ENCODE measurements around the gene NRN1L. TPM values are rescaled to one million over a fixed set of nuclear protein-coding genes. Genes with fewer than 3 reads are reported as not detected.
"Not testable (repeated sequence)": the region's sequence is repeated elsewhere in the genome, so short reads cannot be mapped to it uniquely, and the experiment has no call there.

The NRN1L gene
- total RNA-seq, 1 experiment from 2014 or later = 1.4 TPM

DNA sequence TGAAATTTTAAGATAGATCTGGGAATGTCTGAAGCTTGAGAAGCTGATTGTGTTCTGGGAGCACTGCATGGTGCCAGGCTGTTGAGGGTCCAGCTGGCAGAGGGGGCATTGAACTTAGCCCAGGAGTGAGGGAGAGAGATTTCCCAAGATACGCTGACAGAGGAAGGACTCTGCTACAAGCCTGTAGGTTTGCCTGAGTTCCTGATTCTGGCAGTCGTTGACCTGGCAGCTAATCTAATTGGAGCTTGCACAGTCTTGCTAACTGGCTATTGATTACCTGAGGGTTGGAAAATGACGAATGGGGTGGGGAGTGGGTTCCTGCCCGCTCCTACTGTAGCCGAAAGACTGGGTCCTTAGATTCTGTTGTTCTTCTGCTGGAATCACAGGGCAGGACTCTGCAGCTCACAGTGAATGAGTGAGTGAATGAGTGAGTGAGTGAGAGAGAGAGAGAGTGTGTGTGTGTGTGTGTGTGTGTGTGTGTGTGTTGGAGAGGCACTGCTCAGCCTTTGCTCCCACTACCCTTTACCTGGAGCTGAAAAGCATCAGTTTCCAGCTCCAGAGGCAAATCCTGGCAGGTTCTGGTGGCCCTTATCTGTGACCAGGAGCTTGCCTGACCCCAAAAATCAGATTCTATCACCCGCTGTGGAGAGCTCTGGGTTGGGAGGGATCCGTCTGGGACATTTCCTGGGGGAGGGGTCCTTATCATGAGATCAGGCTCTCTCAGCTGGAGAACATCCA, 30.2 kb downstream of the NRN1L start (continued):
- TF ChIP-seq, protein P1, sequence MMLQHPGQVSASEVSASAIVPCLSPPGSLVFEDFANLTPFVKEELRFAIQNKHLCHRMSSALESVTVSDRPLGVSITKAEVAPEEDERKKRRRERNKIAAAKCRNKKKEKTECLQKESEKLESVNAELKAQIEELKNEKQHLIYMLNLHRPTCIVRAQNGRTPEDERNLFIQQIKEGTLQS (IDR thresholded peaks at IDR 0.05) = no peak
- TF ChIP-seq ZNF274 (IDR thresholded peaks at IDR 0.05; ENCODE audit: low read depth, low read length) (no peak), EZH2 (IDR thresholded peaks at IDR 0.05) (no peak), ZFX (IDR thresholded peaks at IDR 0.05) (no peak)

DNA sequence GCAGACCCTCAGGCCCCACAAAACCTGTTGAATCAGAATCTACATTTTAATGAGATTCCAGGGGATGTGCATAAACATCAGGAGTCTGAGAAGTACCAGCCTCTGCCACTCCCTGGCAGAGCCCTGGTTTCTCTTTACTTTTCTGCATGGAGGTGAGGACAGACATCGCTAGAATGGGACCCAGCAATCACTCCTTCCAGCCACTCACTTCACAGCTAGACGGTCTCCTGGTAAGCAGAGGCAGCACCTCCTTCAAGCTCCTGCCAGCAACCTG, 30.7 kb downstream of the NRN1L start:
- H3K9me2 ChIP-seq (ENCODE audit: insufficient read depth); CTCF ChIA-PET; POLR2A ChIA-PET; H3K9ac ChIP-seq (ENCODE audit: low read length); intact Hi-C loops (cut with micrococcal nuclease); H4K20me1 ChIP-seq (ENCODE audit: insufficient read depth); H3K4me3 ChIP-seq (replicated peaks in 1 of 2; ENCODE audit: low read depth in 1 of 2, low read length in 2 of 2); H3K27me3 ChIP-seq (ENCODE audit: insufficient read depth, low read length); H3K9me3 ChIP-seq (ENCODE audit: control insufficient read depth in 1 of 2, insufficient read depth in 1 of 2, low read depth in 1 of 2, low read length in 2 of 2); H3K79me2 ChIP-seq (ENCODE audit: insufficient read depth, low read length); RAD21 ChIA-PET (ENCODE audit: low non-redundant PET in 1 of 2, low total read pairs in 2 of 2, uncharacterized antibody in 2 of 2, unreplicated experiment in 2 of 2); H3K36me3 ChIP-seq (ENCODE audit: control insufficient read depth in 1 of 2, insufficient read depth in 2 of 2, low read length in 2 of 2); DNase-seq (ENCODE audit: low read depth, low spot score); H2AFZ ChIP-seq (ENCODE audit: low read depth, low read length, poor library complexity, severe bottlenecking); H3K27ac ChIP-seq (ENCODE audit: low read depth, low read length); ATAC-seq; BruUV-seq (replicated peaks); H3K4me2 ChIP-seq (ENCODE audit: low read length): not testable (repeated sequence)
- peaks cover 12 to 16% of the 10 kb centered on the region in 2 experiments for H3K4me1 ChIP-seq (ENCODE audit: control insufficient read depth in 1 of 2, insufficient read depth in 2 of 2, low read length in 2 of 2)

DNA sequence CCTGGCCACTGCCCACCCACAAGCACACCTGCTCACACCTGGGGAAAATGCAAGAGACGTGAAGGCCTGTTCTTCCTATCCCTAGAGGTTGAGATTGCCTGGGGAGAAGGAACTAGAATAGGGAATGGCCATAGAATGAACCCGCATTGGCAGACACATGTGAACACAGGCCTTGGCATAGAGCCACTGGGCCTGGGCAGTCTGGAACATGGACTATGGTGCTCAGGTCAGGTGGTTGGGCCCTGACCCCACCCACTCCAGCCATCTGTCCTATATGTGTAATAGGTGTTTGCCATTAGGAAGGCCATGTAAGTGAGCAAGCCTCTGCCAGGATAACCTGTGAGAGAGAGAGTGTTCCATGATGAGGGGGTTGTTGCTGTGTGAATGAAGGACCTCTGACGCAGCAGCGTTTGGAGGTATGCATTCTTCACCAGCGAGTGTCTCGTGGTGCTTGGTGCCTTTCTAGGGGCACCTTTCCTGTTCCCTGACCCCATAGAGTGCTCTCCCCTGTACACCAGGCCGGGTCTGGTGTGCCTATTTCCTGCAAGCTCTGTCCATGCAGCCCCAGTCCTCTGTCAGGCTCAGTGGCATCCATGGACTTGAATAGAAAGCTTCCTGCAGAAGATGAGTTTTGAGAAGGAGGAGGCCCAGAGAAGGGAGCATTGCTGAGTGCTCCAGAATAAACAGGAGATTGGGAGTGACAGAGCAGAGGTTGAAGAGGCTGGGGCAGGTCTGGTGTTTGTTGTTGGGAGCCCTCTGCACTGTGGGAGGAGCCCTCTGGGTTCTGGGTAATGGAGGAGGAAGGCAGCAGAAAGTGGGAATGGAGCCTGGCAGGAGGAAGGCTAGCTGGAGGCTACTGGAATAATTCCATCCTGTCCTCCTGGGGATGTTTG, 31.4 kb downstream of the NRN1L start:
- H4K20me1 ChIP-seq (ENCODE audit: insufficient read depth) = no peaks in the 10 kb centered on the region
- no peak for ATAC-seq
- H3K4me2 ChIP-seq (ENCODE audit: low read length) = no peak overlapping the region
- H3K36me3 ChIP-seq (ENCODE audit: control insufficient read depth in 1 of 2, insufficient read depth in 2 of 2, low read length in 2 of 2) = no peaks in the 10 kb centered on the region; a peak in 1 of 4 replicates
- POLR2A ChIA-PET = no interaction called here
- no peaks in the 10 kb centered on the region for H3K79me2 ChIP-seq (ENCODE audit: insufficient read depth, low read length)
- RAD21 ChIA-PET (ENCODE audit: low non-redundant PET in 1 of 2, low total read pairs in 2 of 2, uncharacterized antibody in 2 of 2, unreplicated experiment in 2 of 2) = no interaction called here
- no peak for DNase-seq (ENCODE audit: low read depth, low spot score)
- no peaks in the 10 kb centered on the region for H3K9me3 ChIP-seq (ENCODE audit: control insufficient read depth in 1 of 2, insufficient read depth in 1 of 2, low read depth in 1 of 2, low read length in 2 of 2)
- BruUV-seq (replicated peaks) = no TSS peak
- H3K9me2 ChIP-seq (ENCODE audit: insufficient read depth) = no peaks in the 10 kb centered on the region
- intact Hi-C loops (cut with micrococcal nuclease) = no loop called here
- no peaks in the 10 kb centered on the region for H3K27me3 ChIP-seq (ENCODE audit: insufficient read depth, low read length)
- H2AFZ ChIP-seq (ENCODE audit: low read depth, low read length, poor library complexity, severe bottlenecking) = no peak overlapping the region
- CTCF ChIA-PET = no interaction called here
- peaks cover 12 to 16% of the 10 kb centered on the region in 2 experiments for H3K4me1 ChIP-seq (ENCODE audit: control insufficient read depth in 1 of 2, insufficient read depth in 2 of 2, low read length in 2 of 2)
- no peak overlapping the region for H3K27ac ChIP-seq (ENCODE audit: low read depth, low read length)
- H3K4me3 ChIP-seq (replicated peaks in 1 of 2; ENCODE audit: low read depth in 1 of 2, low read length in 2 of 2) = no peak overlapping the region
- H3K9ac ChIP-seq (ENCODE audit: low read length) = no peak overlapping the region
- TF ChIP-seq SRF (IDR thresholded peaks at IDR 0.05; ENCODE audit: low read depth) (no peak), CEBPB (IDR thresholded peaks at IDR 0.05; ENCODE audit: low read depth) (no peak), EGR1 (IDR thresholded peaks at IDR 0.05; ENCODE audit: low read depth) (no peak), YY1 (IDR thresholded peaks at IDR 0.05; ENCODE audit: extremely low read depth, insufficient replicate concordance, low read depth, low read length) (no peak), CBX3 (IDR thresholded peaks at IDR 0.05; ENCODE audit: low read depth) (no peak)
- TF ChIP-seq, protein P1 (IDR thresholded peaks at IDR 0.05) = no peak
- TF ChIP-seq, protein P2, sequence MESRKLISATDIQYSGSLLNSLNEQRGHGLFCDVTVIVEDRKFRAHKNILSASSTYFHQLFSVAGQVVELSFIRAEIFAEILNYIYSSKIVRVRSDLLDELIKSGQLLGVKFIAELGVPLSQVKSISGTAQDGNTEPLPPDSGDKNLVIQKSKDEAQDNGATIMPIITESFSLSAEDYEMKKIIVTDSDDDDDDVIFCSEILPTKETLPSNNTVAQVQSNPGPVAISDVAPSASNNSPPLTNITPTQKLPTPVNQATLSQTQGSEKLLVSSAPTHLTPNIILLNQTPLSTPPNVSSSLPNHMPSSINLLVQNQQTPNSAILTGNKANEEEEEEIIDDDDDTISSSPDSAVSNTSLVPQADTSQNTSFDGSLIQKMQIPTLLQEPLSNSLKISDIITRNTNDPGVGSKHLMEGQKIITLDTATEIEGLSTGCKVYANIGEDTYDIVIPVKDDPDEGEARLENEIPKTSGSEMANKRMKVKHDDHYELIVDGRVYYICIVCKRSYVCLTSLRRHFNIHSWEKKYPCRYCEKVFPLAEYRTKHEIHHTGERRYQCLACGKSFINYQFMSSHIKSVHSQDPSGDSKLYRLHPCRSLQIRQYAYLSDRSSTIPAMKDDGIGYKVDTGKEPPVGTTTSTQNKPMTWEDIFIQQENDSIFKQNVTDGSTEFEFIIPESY (IDR thresholded peaks at IDR 0.05; ENCODE audit: extremely low read depth, insufficient replicate concordance, low read length) = no peak
- TF ChIP-seq, protein P3, sequence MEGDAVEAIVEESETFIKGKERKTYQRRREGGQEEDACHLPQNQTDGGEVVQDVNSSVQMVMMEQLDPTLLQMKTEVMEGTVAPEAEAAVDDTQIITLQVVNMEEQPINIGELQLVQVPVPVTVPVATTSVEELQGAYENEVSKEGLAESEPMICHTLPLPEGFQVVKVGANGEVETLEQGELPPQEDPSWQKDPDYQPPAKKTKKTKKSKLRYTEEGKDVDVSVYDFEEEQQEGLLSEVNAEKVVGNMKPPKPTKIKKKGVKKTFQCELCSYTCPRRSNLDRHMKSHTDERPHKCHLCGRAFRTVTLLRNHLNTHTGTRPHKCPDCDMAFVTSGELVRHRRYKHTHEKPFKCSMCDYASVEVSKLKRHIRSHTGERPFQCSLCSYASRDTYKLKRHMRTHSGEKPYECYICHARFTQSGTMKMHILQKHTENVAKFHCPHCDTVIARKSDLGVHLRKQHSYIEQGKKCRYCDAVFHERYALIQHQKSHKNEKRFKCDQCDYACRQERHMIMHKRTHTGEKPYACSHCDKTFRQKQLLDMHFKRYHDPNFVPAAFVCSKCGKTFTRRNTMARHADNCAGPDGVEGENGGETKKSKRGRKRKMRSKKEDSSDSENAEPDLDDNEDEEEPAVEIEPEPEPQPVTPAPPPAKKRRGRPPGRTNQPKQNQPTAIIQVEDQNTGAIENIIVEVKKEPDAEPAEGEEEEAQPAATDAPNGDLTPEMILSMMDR (IDR thresholded peaks at IDR 0.05 in 2 of 3, conservative IDR thresholded peaks at IDR 0.05 in 1 of 3; ENCODE audit: borderline replicate concordance in 1 of 3, insufficient read depth in 1 of 3, low read depth in 2 of 3, low read length in 2 of 3) = no peak

Measured in HCT116 (cell line).